ENCODE measurements around the gene HNRNPA3. TPM values are rescaled to one million over a fixed set of nuclear protein-coding genes. Genes with fewer than 3 reads are reported as not detected.

HNRNPA3 gene
- total RNA-seq, 1 experiment from 2014 or later, result 332 TPM

DNA sequence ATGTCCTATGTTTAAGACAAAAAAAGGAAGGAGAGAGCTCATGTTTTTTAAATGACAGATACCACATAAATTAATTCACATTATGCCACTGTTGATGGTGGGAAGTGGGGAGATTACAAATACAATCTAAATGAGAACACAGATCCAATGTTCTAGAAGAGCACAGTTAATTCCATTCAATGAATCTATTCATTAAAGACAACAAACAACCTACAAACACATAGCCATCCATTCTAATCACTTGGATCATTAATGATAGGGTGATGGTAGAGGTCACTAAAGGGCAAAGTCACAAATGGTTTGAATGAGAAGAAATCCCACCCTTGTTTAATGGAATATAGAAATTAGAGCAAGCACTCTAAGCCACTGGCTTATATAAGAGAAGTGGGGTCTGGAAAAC is 21.7 kb downstream of the HNRNPA3 start:
- Histone ChIP-seq H3K27me3 (replicated peaks; ENCODE audit: control insufficient read depth, insufficient read depth, low read length) (no peaks in the 10 kb centered on the region), H3K9me3 (no peaks in the 10 kb centered on the region), H3K4me3 (ENCODE audit: low read depth, low read length) (no peak overlapping the region), H3K4me1 (peaks cover 16% of the 10 kb centered on the region), H3K36me3 (ENCODE audit: control insufficient read depth, insufficient read depth, low read length) (peaks cover 10% of the 10 kb centered on the region)
- ChIA-PET POLR2A (no interaction called here), CTCF (no interaction called here)
- Mint-ChIP-seq H3K27ac (ENCODE audit: unreplicated experiment) (no peak overlapping the region), H3K27me3 (ENCODE audit: insufficient read depth, unreplicated experiment) (no peaks in the 10 kb centered on the region), H3K4me1 (ENCODE audit: low read depth, unreplicated experiment) (no peaks in the 10 kb centered on the region), H3K36me3 (ENCODE audit: insufficient read depth, unreplicated experiment) (peaks cover 71% of the 10 kb centered on the region), H3K4me3 (ENCODE audit: unreplicated experiment) (no peak overlapping the region), H3K9me3 (ENCODE audit: unreplicated experiment) (no peaks in the 10 kb centered on the region)
- no TSS peak for BruUV-seq (replicated peaks)
- intact Hi-C loops (cut with micrococcal nuclease; ENCODE audit: unreplicated experiment), result no loop called here
- TF ChIP-seq, protein P1, sequence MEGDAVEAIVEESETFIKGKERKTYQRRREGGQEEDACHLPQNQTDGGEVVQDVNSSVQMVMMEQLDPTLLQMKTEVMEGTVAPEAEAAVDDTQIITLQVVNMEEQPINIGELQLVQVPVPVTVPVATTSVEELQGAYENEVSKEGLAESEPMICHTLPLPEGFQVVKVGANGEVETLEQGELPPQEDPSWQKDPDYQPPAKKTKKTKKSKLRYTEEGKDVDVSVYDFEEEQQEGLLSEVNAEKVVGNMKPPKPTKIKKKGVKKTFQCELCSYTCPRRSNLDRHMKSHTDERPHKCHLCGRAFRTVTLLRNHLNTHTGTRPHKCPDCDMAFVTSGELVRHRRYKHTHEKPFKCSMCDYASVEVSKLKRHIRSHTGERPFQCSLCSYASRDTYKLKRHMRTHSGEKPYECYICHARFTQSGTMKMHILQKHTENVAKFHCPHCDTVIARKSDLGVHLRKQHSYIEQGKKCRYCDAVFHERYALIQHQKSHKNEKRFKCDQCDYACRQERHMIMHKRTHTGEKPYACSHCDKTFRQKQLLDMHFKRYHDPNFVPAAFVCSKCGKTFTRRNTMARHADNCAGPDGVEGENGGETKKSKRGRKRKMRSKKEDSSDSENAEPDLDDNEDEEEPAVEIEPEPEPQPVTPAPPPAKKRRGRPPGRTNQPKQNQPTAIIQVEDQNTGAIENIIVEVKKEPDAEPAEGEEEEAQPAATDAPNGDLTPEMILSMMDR (IDR thresholded peaks at IDR 0.05; ENCODE audit: insufficient read depth in 1 of 2, low read depth in 1 of 2, low read length in 1 of 2, severe bottlenecking in 1 of 2, unreplicated experiment in 1 of 2), result no peak
- DNase-seq, result no peak

DNA sequence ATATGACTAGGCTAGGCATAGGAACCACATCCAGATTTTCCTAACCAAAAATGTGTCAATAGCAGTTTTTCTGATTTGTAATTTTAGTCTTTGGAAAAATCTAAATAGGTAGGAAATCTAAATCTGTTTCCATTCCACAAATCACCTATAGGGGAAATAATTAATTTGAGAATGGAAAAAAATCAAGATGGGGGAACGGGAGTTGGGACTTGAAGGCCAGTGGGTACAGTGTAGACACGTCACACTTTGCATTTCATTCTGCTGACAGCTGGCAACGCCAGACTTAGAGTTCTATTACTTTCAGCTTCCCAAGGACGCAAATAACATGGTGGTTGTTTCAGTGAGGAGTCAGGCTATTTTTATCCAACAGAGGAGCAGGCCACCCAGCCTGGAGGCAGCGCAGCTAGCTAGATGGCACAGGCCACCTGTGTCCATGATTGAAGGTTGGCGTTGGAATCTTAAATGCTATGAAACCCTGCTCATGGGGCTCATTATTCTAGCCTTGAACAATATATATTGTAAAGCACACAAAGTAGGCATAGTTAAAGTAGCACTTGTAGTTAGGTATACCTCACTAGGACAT is 23.4 kb downstream of the HNRNPA3 start:
- peaks cover 68% of the 10 kb centered on the region for H3K36me3 Mint-ChIP-seq (ENCODE audit: insufficient read depth, unreplicated experiment)
- intact Hi-C loops (cut with micrococcal nuclease; ENCODE audit: unreplicated experiment), result no loop called here
- POLR2A ChIA-PET, result no interaction called here

DNA sequence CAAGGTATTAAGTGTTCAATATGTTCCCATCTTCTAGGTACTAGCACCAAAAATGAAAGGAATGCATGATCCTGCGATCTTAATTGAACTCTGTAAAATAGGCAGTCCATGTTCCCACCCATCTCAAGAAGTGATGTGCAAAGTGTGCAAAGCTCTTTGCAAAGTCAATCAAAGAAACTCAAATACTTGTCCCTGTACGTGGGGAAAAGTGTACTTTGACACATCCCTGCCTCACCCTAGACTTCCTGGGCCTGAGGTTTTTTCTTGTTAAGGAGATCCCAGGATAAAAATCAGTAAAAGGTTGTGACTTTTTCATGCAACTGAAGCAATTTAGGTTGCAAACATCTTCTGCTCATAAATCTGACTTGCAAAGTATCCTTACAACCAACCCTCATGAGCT is 25.3 kb downstream of the HNRNPA3 start:
- BruUV-seq (replicated peaks), result no TSS peak
- intact Hi-C loops (cut with micrococcal nuclease; ENCODE audit: unreplicated experiment), result no loop called here
- TF ChIP-seq, protein P1 (IDR thresholded peaks at IDR 0.05; ENCODE audit: insufficient read depth in 1 of 2, low read depth in 1 of 2, low read length in 1 of 2, severe bottlenecking in 1 of 2, unreplicated experiment in 1 of 2), result no peak
- no peak for DNase-seq
- POLR2A ChIA-PET, result interaction anchor here (1.0 to 1.7 kb wide), 2 partner anchors 26 to 27 kb away, joined by 4 to 6 read pairs; partner anchors contain the start of gene NFE2L2
- no peak overlapping the region for H3K4me3 Mint-ChIP-seq (ENCODE audit: unreplicated experiment)
- H3K36me3 ChIP-seq (ENCODE audit: control insufficient read depth, insufficient read depth, low read length), result no peaks in the 10 kb centered on the region; the same call in 1 of the 2 replicates
- H3K4me3 ChIP-seq (ENCODE audit: low read depth, low read length), result no peak overlapping the region
- H3K9me3 Mint-ChIP-seq (ENCODE audit: unreplicated experiment), result no peaks in the 10 kb centered on the region
- H3K27me3 Mint-ChIP-seq (ENCODE audit: insufficient read depth, unreplicated experiment), result no peaks in the 10 kb centered on the region
- CTCF ChIA-PET, result interaction anchor here (0.5 kb wide), 1 partner anchor 89 kb away, joined by 3 read pairs; no protein-coding TSS in a partner anchor
- peaks cover 67% of the 10 kb centered on the region for H3K36me3 Mint-ChIP-seq (ENCODE audit: insufficient read depth, unreplicated experiment)
- no peaks in the 10 kb centered on the region for H3K27me3 ChIP-seq (replicated peaks; ENCODE audit: control insufficient read depth, insufficient read depth, low read length)
- peaks cover 21% of the 10 kb centered on the region for H3K4me1 Mint-ChIP-seq (ENCODE audit: low read depth, unreplicated experiment)
- no peaks in the 10 kb centered on the region for H3K9me3 ChIP-seq
- peaks cover 38% of the 10 kb centered on the region for H3K4me1 ChIP-seq
- H3K27ac Mint-ChIP-seq (ENCODE audit: unreplicated experiment), result no peak overlapping the region

More for the DNA sequence above, 23.4 kb downstream of the HNRNPA3 start:
- H3K9me3 Mint-ChIP-seq (ENCODE audit: unreplicated experiment), result no peaks in the 10 kb centered on the region
- no TSS peak for BruUV-seq (replicated peaks)
- no peak overlapping the region for H3K27ac Mint-ChIP-seq (ENCODE audit: unreplicated experiment)
- CTCF ChIA-PET, result no interaction called here
- H3K4me3 Mint-ChIP-seq (ENCODE audit: unreplicated experiment), result no peak overlapping the region
- Histone ChIP-seq H3K4me1 (peaks cover 27% of the 10 kb centered on the region), H3K36me3 (ENCODE audit: control insufficient read depth, insufficient read depth, low read length) (peaks cover 7% of the 10 kb centered on the region; the same call in 1 of the 2 replicates), H3K27me3 (replicated peaks; ENCODE audit: control insufficient read depth, insufficient read depth, low read length) (no peaks in the 10 kb centered on the region), H3K9me3 (no peaks in the 10 kb centered on the region), H3K4me3 (ENCODE audit: low read depth, low read length) (no peak overlapping the region)
- DNase-seq, result no peak
- peaks cover 2% of the 10 kb centered on the region for H3K4me1 Mint-ChIP-seq (ENCODE audit: low read depth, unreplicated experiment)
- TF ChIP-seq, protein P1 (IDR thresholded peaks at IDR 0.05; ENCODE audit: insufficient read depth in 1 of 2, low read depth in 1 of 2, low read length in 1 of 2, severe bottlenecking in 1 of 2, unreplicated experiment in 1 of 2), result no peak
- H3K27me3 Mint-ChIP-seq (ENCODE audit: insufficient read depth, unreplicated experiment), result no peaks in the 10 kb centered on the region
